GM18517 (cell line): Measurements from ENCODE around the gene BDH1.
A peak's percentile ranks its signal among the peaks of the same experiment; 100 is the strongest.
"Not testable (repeated sequence)": the region's sequence is repeated elsewhere in the genome, so short reads cannot be mapped to it uniquely, and the experiment has no call there.

ENCODE experiments used
- ATAC-seq: cut with Tn5 transposase; IDR thresholded peaks from one replicate; pipeline ENCODE4 v1.9.1; 2021; ENCODE audit warnings: mild to moderate bottlenecking, moderate library complexity; ENCODE audit not compliant: unreplicated experiment

BDH1 gene

GRCh38 chr3:197578376-197578775, 22.6 kb upstream of the BDH1 start:
- no peak for ATAC-seq

GRCh38 chr3:197577366-197578074, 21.8 kb upstream of the BDH1 start:
- no peak for ATAC-seq

GRCh38 chr3:197576838-197577237, 21.1 kb upstream of the BDH1 start:
- ATAC-seq = no peak

- no peak for ATAC-seq
These were observed 19.6 kb upstream of the BDH1 start for GRCh38 chr3:197575362-197575761.

- ATAC-seq = not testable (repeated sequence)
These were observed 18.7 kb upstream of the BDH1 start for GRCh38 chr3:197574396-197574991.

GRCh38 chr3:197573048-197573767, 17.4 kb upstream of the BDH1 start:
- no peak for ATAC-seq

- ATAC-seq = not testable (repeated sequence)
These were observed 16.1 kb upstream of the BDH1 start for GRCh38 chr3:197571880-197572172.

GRCh38 chr3:197571074-197571879, 15.5 kb upstream of the BDH1 start:
- ATAC-seq = not testable (repeated sequence)

- ATAC-seq = not testable (repeated sequence)
These were observed 13.7 kb upstream of the BDH1 start for GRCh38 chr3:197569433-197569832.

GRCh38 chr3:197567904-197568681, 12.3 kb upstream of the BDH1 start:
- ATAC-seq = no peak

- not testable (repeated sequence) for ATAC-seq
These were observed 10.4 kb upstream of the BDH1 start for GRCh38 chr3:197566155-197566554.

GRCh38 chr3:197564097-197564843, 8.5 kb upstream of the BDH1 start:
- no peak for ATAC-seq

- no peak for ATAC-seq
These were observed 6.9 kb upstream of the BDH1 start for GRCh38 chr3:197562398-197563251.

GRCh38 chr3:197561926-197562325, 6.2 kb upstream of the BDH1 start:
- ATAC-seq = no peak

GRCh38 chr3:197559651-197560050, 3.9 kb upstream of the BDH1 start:
- ATAC-seq = no peak

GRCh38 chr3:197554562-197555280, 1.0 kb downstream of the BDH1 start:
- ATAC-seq = peak; percentile 92

- no peak for ATAC-seq
These were observed 1.6 kb downstream of the BDH1 start for GRCh38 chr3:197554196-197554561.

GRCh38 chr3:197552198-197552597, 3.6 kb downstream of the BDH1 start:
- no peak for ATAC-seq
